GM12878 (cell line): ENCODE measurements around the gene IVD. TPM values are rescaled to one million over a fixed set of nuclear protein-coding genes. Genes with fewer than 3 reads are reported as not detected.

Experiments
- BCL3 ChIP-seq: IDR thresholded peaks from 2 replicates; pipeline ENCODE4 v1.6.1; 2011; ENCODE audit warnings: borderline replicate concordance, low read depth, mild to moderate bottlenecking, moderate library complexity, low read length; ENCODE audit not compliant: insufficient read depth, poor library complexity, severe bottlenecking
- CREB1 ChIP-seq: IDR thresholded peaks from 2 replicates; pipeline ENCODE4 v1.6.1; 2012; ENCODE audit warnings: low read depth, mild to moderate bottlenecking, inconsistent platforms
- CTCF ChIP-seq, 3 experiments: IDR thresholded peaks in 2 of 3; conservative IDR thresholded peaks in 1 of 3; 2 replicates each; pipeline ENCODE4 v1.5.1; 2011; ENCODE audit warnings: low read depth in 3 of 3, low read length in 3 of 3, mild to moderate bottlenecking in 3 of 3, control low read depth in 2 of 3, moderate library complexity in 2 of 3, inconsistent platforms in 1 of 3, mixed read lengths in 1 of 3; ENCODE audit not compliant: control insufficient read depth in 2 of 3, insufficient read depth in 1 of 3; ENCODE audit errors: extremely low read depth in 1 of 3
- IRF3 ChIP-seq: fragments of 450-650 bp; IDR thresholded peaks from 2 replicates; pipeline ENCODE4 v1.6.1; 2014; ENCODE audit warnings: mild to moderate bottlenecking
- PML ChIP-seq: IDR thresholded peaks from 2 replicates; pipeline ENCODE4 v1.6.1; 2012; ENCODE audit warnings: low read length, inconsistent platforms
- SKIL ChIP-seq: fragments of 450-650 bp; IDR thresholded peaks from 2 replicates; pipeline ENCODE4 v1.6.1; 2017; ENCODE audit warnings: mild to moderate bottlenecking, low read depth, inconsistent platforms; ENCODE audit not compliant: poor library complexity, severe bottlenecking
- TCF3 ChIP-seq: IDR thresholded peaks from 2 replicates; pipeline ENCODE4 v1.6.1; 2012; ENCODE audit warnings: low read depth, mild to moderate bottlenecking, low read length, borderline replicate concordance; ENCODE audit not compliant: insufficient read depth
- polyA plus RNA-seq, 11 experiments: library from polyadenylated mRNA; depleted of rRNA in 4 of 11; unstranded in 6 of 11; stranded (reverse) in 5 of 11; fragments of >200 nt; fragmentation: Nextera tagmentation in 4 of 11; fragmentation: Illumina TruSeq in 1 of 11; extraction: Ambion mirVana in 4 of 11; extraction: Trizol in 1 of 11; gene quantifications; 1 replicate in 1 of 11; 2 replicates in 10 of 11; pipeline versions ENCODE4 v1.2.1 to v1.2.3, GENCODE V29; 2011 to 2016; ENCODE audit warnings: inconsistent platforms in 2 of 11, missing spikeins in 2 of 11, low read depth in 1 of 11
- total RNA-seq, 4 experiments: library from RNA; depleted of rRNA in 3 of 4; stranded (reverse); fragments of >200 nt in 3 of 4; fragmentation: Illumina TruSeq in 1 of 4; extraction: Trizol in 1 of 4; gene quantifications; 2 replicates each; pipeline versions ENCODE4 v1.2.1 to v1.2.3, GENCODE V29; 2013 to 2021

Gene IVD
- total and polyA plus RNA-seq, 10 of the 15 experiments (the other 5 are each of a cell fraction or from before 2014, with no cell fraction given), result 5.3 to 59.8 (median 45.7) TPM

- TF ChIP-seq CTCF (IDR thresholded peaks at IDR 0.05 in 2 of 3, conservative IDR thresholded peaks at IDR 0.05 in 1 of 3; ENCODE audit: control insufficient read depth in 2 of 3, extremely low read depth in 1 of 3, insufficient read depth in 1 of 3, low read depth in 3 of 3, low read length in 3 of 3) (no peak), TCF3 (no peak), SKIL (no peak), PML (no peak), IRF3 (no peak), CREB1 (no peak), BCL3 (no peak)
- TF ChIP-seq, all 136 proteins: peak for 0
Observed at GRCh38 chr15:40449275-40449674, 43.7 kb downstream of the IVD start (continued).
